ENCODE results near the gene KTI12.
"Not testable (repeated sequence)": the region's sequence is repeated elsewhere in the genome, so short reads cannot be mapped to it uniquely, and the experiment has no call there.

DNA sequence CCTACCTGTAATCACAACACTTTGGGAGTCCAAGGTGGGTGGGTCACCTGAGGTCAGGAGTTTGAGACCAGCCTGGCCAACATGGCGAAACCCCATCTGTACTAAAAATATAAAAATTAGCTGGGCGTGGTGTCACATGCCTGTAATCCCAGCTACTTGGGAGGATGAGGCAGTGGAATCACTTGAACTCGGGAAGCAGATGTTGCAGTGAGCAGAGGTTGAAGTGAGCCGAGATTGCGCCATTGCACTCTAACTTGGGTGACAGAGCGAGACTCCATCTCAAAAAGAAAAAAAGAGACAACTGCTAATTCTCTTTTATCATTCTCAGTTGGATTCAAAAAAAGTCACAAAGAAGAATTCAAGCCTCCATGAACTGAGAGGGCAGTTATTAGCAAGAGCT lies 43.7 kb upstream of the KTI12 start:
- TF ChIP-seq, protein P1, sequence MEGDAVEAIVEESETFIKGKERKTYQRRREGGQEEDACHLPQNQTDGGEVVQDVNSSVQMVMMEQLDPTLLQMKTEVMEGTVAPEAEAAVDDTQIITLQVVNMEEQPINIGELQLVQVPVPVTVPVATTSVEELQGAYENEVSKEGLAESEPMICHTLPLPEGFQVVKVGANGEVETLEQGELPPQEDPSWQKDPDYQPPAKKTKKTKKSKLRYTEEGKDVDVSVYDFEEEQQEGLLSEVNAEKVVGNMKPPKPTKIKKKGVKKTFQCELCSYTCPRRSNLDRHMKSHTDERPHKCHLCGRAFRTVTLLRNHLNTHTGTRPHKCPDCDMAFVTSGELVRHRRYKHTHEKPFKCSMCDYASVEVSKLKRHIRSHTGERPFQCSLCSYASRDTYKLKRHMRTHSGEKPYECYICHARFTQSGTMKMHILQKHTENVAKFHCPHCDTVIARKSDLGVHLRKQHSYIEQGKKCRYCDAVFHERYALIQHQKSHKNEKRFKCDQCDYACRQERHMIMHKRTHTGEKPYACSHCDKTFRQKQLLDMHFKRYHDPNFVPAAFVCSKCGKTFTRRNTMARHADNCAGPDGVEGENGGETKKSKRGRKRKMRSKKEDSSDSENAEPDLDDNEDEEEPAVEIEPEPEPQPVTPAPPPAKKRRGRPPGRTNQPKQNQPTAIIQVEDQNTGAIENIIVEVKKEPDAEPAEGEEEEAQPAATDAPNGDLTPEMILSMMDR (IDR thresholded peaks at IDR 0.05): not testable (repeated sequence)
- not testable (repeated sequence) for TF ChIP-seq POLR2A (IDR thresholded peaks at IDR 0.05)
